GM23338 (cell line): ENCODE measurements around the gene CDYL. TPM values are rescaled to one million over a fixed set of nuclear protein-coding genes. Genes with fewer than 3 reads are reported as not detected.

Source experiments
- ATAC-seq: fragments of 200-7000 bp; cut with Tn5 transposase; 3 replicates; pipeline ENCODE4 v1.9.1; 2020
- DNase-seq: peaks from one replicate; pipeline ENCODE4 v3.0.0-alpha.2; 2015; ENCODE audit warnings: low spot score
- H2AFZ ChIP-seq: fragments of 200-600 bp; sonication (generic); 2 replicates; pipeline ENCODE4 v1.8.0; 2016; ENCODE audit warnings: antibody characterized with exemption, mild to moderate bottlenecking, moderate library complexity
- H3F3A ChIP-seq: fragments of 200-600 bp; sonication (generic); replicated peaks from 2 replicates; pipeline ENCODE4 v1.8.0; 2017; ENCODE audit warnings: antibody characterized with exemption, mixed run types, low read depth
- H3K27ac ChIP-seq: fragments of 200-600 bp; sonication (generic); 2 replicates; pipeline ENCODE4 v1.6.1; 2016; ENCODE audit warnings: low read depth
- H3K27me3 ChIP-seq: fragments of 200-600 bp; sonication (generic); 2 replicates; pipeline ENCODE4 v1.8.0; 2016; ENCODE audit warnings: mild to moderate bottlenecking, mixed run types, moderate library complexity; ENCODE audit not compliant: insufficient read depth
- H3K36me3 ChIP-seq: fragments of 200-600 bp; sonication (generic); 2 replicates; pipeline ENCODE4 v1.8.0; 2016; ENCODE audit warnings: mild to moderate bottlenecking; ENCODE audit not compliant: insufficient read depth
- H3K4me1 ChIP-seq: fragments of 200-600 bp; sonication (generic); 2 replicates; pipeline ENCODE4 v1.8.0; 2016; ENCODE audit warnings: mild to moderate bottlenecking, moderate library complexity; ENCODE audit not compliant: insufficient read depth
- H3K4me2 ChIP-seq: fragments of 200-600 bp; sonication (generic); 2 replicates; pipeline ENCODE4 v1.7.1; 2017; ENCODE audit warnings: mixed run types
- H3K4me3 ChIP-seq: fragments of 200-600 bp; sonication (generic); 2 replicates; pipeline ENCODE4 v1.6.1; 2016; ENCODE audit warnings: mixed run types
- H3K79me2 ChIP-seq: fragments of 200-600 bp; sonication (generic); replicated peaks from 2 replicates; pipeline ENCODE4 v1.8.0; 2017; ENCODE audit warnings: mild to moderate bottlenecking; ENCODE audit not compliant: insufficient read depth
- H3K9me2 ChIP-seq: fragments of 200-600 bp; sonication (generic); 2 replicates; pipeline ENCODE4 v1.8.0; 2017; ENCODE audit not compliant: insufficient read depth
- H4K20me1 ChIP-seq: fragments of 200-600 bp; sonication (generic); replicated peaks from 2 replicates; pipeline ENCODE4 v1.8.0; 2017; ENCODE audit warnings: mild to moderate bottlenecking; ENCODE audit not compliant: insufficient read depth
- H3K27ac Mint-ChIP-seq: 2 replicates; pipeline ENCODE4 v1.8.0; 2020; ENCODE audit warnings: inconsistent platforms, mild to moderate bottlenecking, moderate library complexity, mixed read lengths
- H3K27me3 Mint-ChIP-seq: 3 replicates; pipeline ENCODE4 v1.8.0; 2022; ENCODE audit warnings: low read depth, mild to moderate bottlenecking, moderate library complexity, mixed read lengths, inconsistent platforms; ENCODE audit not compliant: insufficient read depth, poor library complexity
- H3K36me3 Mint-ChIP-seq: 3 replicates; pipeline ENCODE4 v1.8.0; 2021; ENCODE audit warnings: low read depth, mild to moderate bottlenecking, inconsistent platforms, moderate library complexity, mixed read lengths
- H3K4me1 Mint-ChIP-seq: 3 replicates; pipeline ENCODE4 v1.8.0; 2020; ENCODE audit warnings: mild to moderate bottlenecking, inconsistent platforms, mixed read lengths
- H3K4me3 Mint-ChIP-seq: 3 replicates; pipeline ENCODE4 v1.8.0; 2021; ENCODE audit warnings: moderate library complexity, mild to moderate bottlenecking, inconsistent platforms, mixed read lengths
- H3K9me3 Mint-ChIP-seq: 3 replicates; pipeline ENCODE4 v1.8.0; 2020; ENCODE audit warnings: moderate library complexity, mild to moderate bottlenecking, inconsistent platforms, mixed read lengths
- CREB1 ChIP-seq: fragments of 250-450 bp; sonication (Bioruptor Pico); IDR thresholded peaks from 2 replicates; pipeline ENCODE4 v1.5.0; 2020; ENCODE audit warnings: low read depth, mild to moderate bottlenecking, moderate library complexity
- EZH2 ChIP-seq: fragments of 200-600 bp; sonication (generic); IDR thresholded peaks from one replicate; pipeline ENCODE4 v1.8.0; 2017; ENCODE audit warnings: antibody characterized with exemption, mild to moderate bottlenecking, low read depth; ENCODE audit not compliant: unreplicated experiment
- EZH2phosphoT487 ChIP-seq: fragments of 200-600 bp; sonication (generic); IDR thresholded peaks from one replicate; pipeline ENCODE4 v1.8.1; 2018; ENCODE audit warnings: antibody characterized with exemption; ENCODE audit not compliant: unreplicated experiment
- JUNB ChIP-seq: IDR thresholded peaks from one replicate; pipeline ENCODE4 v1.6.1; 2016; ENCODE audit warnings: antibody characterized with exemption; ENCODE audit not compliant: unreplicated experiment
- NANOG ChIP-seq: IDR thresholded peaks from 2 replicates; pipeline ENCODE4 v1.6.1; 2016; ENCODE audit warnings: antibody characterized with exemption, borderline replicate concordance
- POLR2AphosphoS5 ChIP-seq: IDR thresholded peaks from 2 replicates; pipeline ENCODE4 v1.6.1; 2016; ENCODE audit warnings: antibody characterized with exemption, low read depth
- STAT1 ChIP-seq: IDR thresholded peaks from one replicate; pipeline ENCODE4 v1.6.1; 2016; ENCODE audit warnings: antibody characterized with exemption; ENCODE audit not compliant: unreplicated experiment
- ZNF114 ChIP-seq: fragments of 250-450 bp; sonication (Bioruptor Pico); IDR thresholded peaks from 2 replicates; pipeline ENCODE4 v1.5.0; 2020; ENCODE audit warnings: mild to moderate bottlenecking, moderate library complexity
- ZNF331 ChIP-seq: fragments of 250-450 bp; sonication (Bioruptor Pico); IDR thresholded peaks from 2 replicates; pipeline ENCODE4 v1.5.0; 2020; ENCODE audit warnings: low read depth, mild to moderate bottlenecking, moderate library complexity
- ZNF462 ChIP-seq: fragments of 250-450 bp; sonication (Bioruptor Pico); IDR thresholded peaks from 2 replicates; pipeline ENCODE4 v1.5.0; 2020; ENCODE audit warnings: mild to moderate bottlenecking, moderate library complexity
- polyA plus RNA-seq: library from polyadenylated mRNA; unstranded; fragments of >200 nt; fragmentation: Nextera tagmentation; extraction: Ambion mirVana; gene quantifications from 2 replicates; pipeline ENCODE4 v1.2.1, GENCODE V29; 2016
- total RNA-seq: library from RNA; depleted of rRNA; stranded (reverse); fragments of >200 nt; shearing (Covaris generic); gene quantifications from 2 replicates; pipeline ENCODE4 v1.2.3, GENCODE V29; 2014
- TF ChIP-seq, protein P1 (sequence below), 2 experiments: fragments of 200-600 bp in 1 of 2; sonication (generic) in 1 of 2; conservative IDR thresholded peaks; 2 replicates each; pipeline versions ENCODE4 v1.5.1 to v1.6.1; 2016 to 2017; ENCODE audit warnings: antibody characterized with exemption in 2 of 2, low read depth in 2 of 2, mild to moderate bottlenecking in 2 of 2, moderate library complexity in 1 of 2
- TF ChIP-seq, protein P2 (sequence below): IDR thresholded peaks from one replicate; pipeline ENCODE4 v1.6.1; 2018; ENCODE audit warnings: antibody characterized with exemption; ENCODE audit not compliant: unreplicated experiment
- TF ChIP-seq, protein P3 (sequence below): IDR thresholded peaks from 2 replicates; pipeline ENCODE4 v1.6.1; 2016; ENCODE audit warnings: antibody characterized with exemption

CDYL gene
- total and polyA plus RNA-seq, 2 experiments from 2014 or later = 67.2 to 128 TPM

DNA sequence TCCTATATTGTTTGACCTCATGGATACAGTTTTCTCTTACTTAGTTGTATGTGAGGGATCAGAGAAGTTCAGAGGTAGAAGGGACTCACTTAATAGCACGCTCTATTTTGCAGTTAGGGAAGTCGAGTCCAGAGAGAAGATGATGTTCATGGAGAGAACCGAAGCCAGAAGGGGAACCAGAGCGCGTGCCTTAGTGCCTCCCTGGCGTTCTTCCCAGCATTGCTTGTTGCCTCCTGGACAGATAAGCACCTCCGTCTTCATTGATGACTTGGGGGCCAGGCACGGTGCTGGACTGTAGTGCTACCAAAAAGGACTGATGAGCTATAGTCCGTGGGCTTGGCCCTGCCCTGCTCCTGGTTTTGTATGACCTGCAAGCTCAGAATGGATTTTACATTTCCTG, 117.8 kb downstream of the CDYL start:
- Mint-ChIP-seq H3K27ac (no peak overlapping the region), H3K36me3 (peaks cover 69% of the 10 kb centered on the region)
- TF ChIP-seq NANOG (no peak), JUNB (no peak), ZNF331 (CRISPR knock-in tag) (no peak), EZH2phosphoT487 (no peak), ZNF114 (CRISPR knock-in tag) (no peak), ZNF462 (CRISPR knock-in tag) (no peak), CREB1 (CRISPR knock-in tag) (no peak), STAT1 (no peak), EZH2 (no peak), POLR2AphosphoS5 (no peak)
- TF ChIP-seq, protein P1, sequence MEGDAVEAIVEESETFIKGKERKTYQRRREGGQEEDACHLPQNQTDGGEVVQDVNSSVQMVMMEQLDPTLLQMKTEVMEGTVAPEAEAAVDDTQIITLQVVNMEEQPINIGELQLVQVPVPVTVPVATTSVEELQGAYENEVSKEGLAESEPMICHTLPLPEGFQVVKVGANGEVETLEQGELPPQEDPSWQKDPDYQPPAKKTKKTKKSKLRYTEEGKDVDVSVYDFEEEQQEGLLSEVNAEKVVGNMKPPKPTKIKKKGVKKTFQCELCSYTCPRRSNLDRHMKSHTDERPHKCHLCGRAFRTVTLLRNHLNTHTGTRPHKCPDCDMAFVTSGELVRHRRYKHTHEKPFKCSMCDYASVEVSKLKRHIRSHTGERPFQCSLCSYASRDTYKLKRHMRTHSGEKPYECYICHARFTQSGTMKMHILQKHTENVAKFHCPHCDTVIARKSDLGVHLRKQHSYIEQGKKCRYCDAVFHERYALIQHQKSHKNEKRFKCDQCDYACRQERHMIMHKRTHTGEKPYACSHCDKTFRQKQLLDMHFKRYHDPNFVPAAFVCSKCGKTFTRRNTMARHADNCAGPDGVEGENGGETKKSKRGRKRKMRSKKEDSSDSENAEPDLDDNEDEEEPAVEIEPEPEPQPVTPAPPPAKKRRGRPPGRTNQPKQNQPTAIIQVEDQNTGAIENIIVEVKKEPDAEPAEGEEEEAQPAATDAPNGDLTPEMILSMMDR (conservative IDR thresholded peaks at IDR 0.05; ENCODE audit: low read depth in 2 of 2) = no peak
- TF ChIP-seq, protein P2, sequence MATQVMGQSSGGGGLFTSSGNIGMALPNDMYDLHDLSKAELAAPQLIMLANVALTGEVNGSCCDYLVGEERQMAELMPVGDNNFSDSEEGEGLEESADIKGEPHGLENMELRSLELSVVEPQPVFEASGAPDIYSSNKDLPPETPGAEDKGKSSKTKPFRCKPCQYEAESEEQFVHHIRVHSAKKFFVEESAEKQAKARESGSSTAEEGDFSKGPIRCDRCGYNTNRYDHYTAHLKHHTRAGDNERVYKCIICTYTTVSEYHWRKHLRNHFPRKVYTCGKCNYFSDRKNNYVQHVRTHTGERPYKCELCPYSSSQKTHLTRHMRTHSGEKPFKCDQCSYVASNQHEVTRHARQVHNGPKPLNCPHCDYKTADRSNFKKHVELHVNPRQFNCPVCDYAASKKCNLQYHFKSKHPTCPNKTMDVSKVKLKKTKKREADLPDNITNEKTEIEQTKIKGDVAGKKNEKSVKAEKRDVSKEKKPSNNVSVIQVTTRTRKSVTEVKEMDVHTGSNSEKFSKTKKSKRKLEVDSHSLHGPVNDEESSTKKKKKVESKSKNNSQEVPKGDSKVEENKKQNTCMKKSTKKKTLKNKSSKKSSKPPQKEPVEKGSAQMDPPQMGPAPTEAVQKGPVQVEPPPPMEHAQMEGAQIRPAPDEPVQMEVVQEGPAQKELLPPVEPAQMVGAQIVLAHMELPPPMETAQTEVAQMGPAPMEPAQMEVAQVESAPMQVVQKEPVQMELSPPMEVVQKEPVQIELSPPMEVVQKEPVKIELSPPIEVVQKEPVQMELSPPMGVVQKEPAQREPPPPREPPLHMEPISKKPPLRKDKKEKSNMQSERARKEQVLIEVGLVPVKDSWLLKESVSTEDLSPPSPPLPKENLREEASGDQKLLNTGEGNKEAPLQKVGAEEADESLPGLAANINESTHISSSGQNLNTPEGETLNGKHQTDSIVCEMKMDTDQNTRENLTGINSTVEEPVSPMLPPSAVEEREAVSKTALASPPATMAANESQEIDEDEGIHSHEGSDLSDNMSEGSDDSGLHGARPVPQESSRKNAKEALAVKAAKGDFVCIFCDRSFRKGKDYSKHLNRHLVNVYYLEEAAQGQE = no peak
- TF ChIP-seq, protein P3, sequence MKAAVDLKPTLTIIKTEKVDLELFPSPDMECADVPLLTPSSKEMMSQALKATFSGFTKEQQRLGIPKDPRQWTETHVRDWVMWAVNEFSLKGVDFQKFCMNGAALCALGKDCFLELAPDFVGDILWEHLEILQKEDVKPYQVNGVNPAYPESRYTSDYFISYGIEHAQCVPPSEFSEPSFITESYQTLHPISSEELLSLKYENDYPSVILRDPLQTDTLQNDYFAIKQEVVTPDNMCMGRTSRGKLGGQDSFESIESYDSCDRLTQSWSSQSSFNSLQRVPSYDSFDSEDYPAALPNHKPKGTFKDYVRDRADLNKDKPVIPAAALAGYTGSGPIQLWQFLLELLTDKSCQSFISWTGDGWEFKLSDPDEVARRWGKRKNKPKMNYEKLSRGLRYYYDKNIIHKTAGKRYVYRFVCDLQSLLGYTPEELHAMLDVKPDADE = no peak

More for the DNA sequence above, 117.8 kb downstream of the CDYL start:
- DNase-seq (no peak), ATAC-seq (no peak)
- H3F3A ChIP-seq = peaks cover 13% of the 10 kb centered on the region
- no peak overlapping the region for H2AFZ ChIP-seq
- no peaks in the 10 kb centered on the region for H3K27me3 ChIP-seq
- peaks cover 17% of the 10 kb centered on the region for H3K27me3 Mint-ChIP-seq
- peak overlapping the region; percentile 72; the same call in 1 of the 2 replicates for H3K27ac ChIP-seq
- H3K9me2 ChIP-seq = no peaks in the 10 kb centered on the region
- H3K79me2 ChIP-seq = peaks cover 83% of the 10 kb centered on the region
- H3K4me3 ChIP-seq = no peak overlapping the region
- H4K20me1 ChIP-seq = peaks cover 61% of the 10 kb centered on the region
- H3K36me3 ChIP-seq = no peaks in the 10 kb centered on the region
- peaks cover 24% of the 10 kb centered on the region for H3K4me1 Mint-ChIP-seq
- H3K4me2 ChIP-seq = no peak overlapping the region
- H3K4me3 Mint-ChIP-seq = no peak overlapping the region
- no peaks in the 10 kb centered on the region for H3K4me1 ChIP-seq
- peaks cover 1% of the 10 kb centered on the region; the same call in 1 of the 3 replicates for H3K9me3 Mint-ChIP-seq
